Neural cell (in vitro differentiated cells): Measurements from ENCODE around the gene AATK. TPM values are rescaled to one million over a fixed set of nuclear protein-coding genes. Genes with fewer than 3 reads are reported as not detected.

Experiments
- H2AFZ ChIP-seq: fragments of 200-600, 300-800 bp; sonication (generic), shearing (Covaris generic); 2 replicates; pipeline ENCODE4 v1.6.0; 2014; ENCODE audit warnings: low read depth, mild to moderate bottlenecking, antibody characterized with exemption, low read length, moderate library complexity
- H3F3A ChIP-seq: fragments of 200-600 bp; shearing (Covaris generic); 2 replicates; pipeline ENCODE4 v1.6.1; 2016; ENCODE audit warnings: mild to moderate bottlenecking, moderate library complexity, mixed read lengths, antibody characterized with exemption, low read length; ENCODE audit not compliant: insufficient read depth, poor library complexity, severe bottlenecking
- H3K27ac ChIP-seq: fragments of 200-600, 300-800 bp; sonication (generic), shearing (Covaris generic); 2 replicates; pipeline ENCODE4 v1.5.1; 2014; ENCODE audit warnings: mild to moderate bottlenecking, low read length, moderate library complexity
- H3K27me3 ChIP-seq: fragments of 300-800, 200-600 bp; sonication (generic), shearing (Covaris generic); 2 replicates; pipeline ENCODE4 v1.6.0; 2014; ENCODE audit warnings: mild to moderate bottlenecking, low read depth, low read length, moderate library complexity; ENCODE audit not compliant: insufficient read depth
- H3K36me3 ChIP-seq: fragments of 300-800, 200-600 bp; sonication (generic), shearing (Covaris generic); 2 replicates; pipeline ENCODE4 v1.5.1; 2014; ENCODE audit warnings: mild to moderate bottlenecking, antibody characterized with exemption, low read length, moderate library complexity; ENCODE audit not compliant: insufficient read depth
- H3K4me2 ChIP-seq: fragments of 300-800, 200-600 bp; sonication (generic), shearing (Covaris generic); 2 replicates; pipeline ENCODE4 v1.6.0; 2014; ENCODE audit warnings: mild to moderate bottlenecking, low read length
- H3K4me3 ChIP-seq: fragments of 300-800, 200-600 bp; sonication (generic), shearing (Covaris generic); 2 replicates; pipeline ENCODE4 v1.5.1; 2014; ENCODE audit warnings: mild to moderate bottlenecking, low read length, moderate library complexity
- H3K79me2 ChIP-seq: fragments of 200-600 bp; shearing (Covaris generic); replicated peaks from 2 replicates; pipeline ENCODE4 v1.6.0; 2014; ENCODE audit warnings: mild to moderate bottlenecking, low read length, moderate library complexity; ENCODE audit not compliant: insufficient read depth
- H3K9ac ChIP-seq: fragments of 300-800, 200-600 bp; sonication (generic), shearing (Covaris generic); 2 replicates; pipeline ENCODE4 v1.6.1; 2016; ENCODE audit warnings: mild to moderate bottlenecking, low read length, mixed read lengths
- H3K9me2 ChIP-seq: fragments of 200-600 bp; shearing (Covaris generic); 2 replicates; pipeline ENCODE4 v1.6.1; 2016; ENCODE audit warnings: mild to moderate bottlenecking, low read length, mixed read lengths; ENCODE audit not compliant: insufficient read depth
- H3K9me3 ChIP-seq: fragments of 200-600, 300-800 bp; sonication (generic), shearing (Covaris generic); 2 replicates; pipeline ENCODE4 v1.6.1; 2016; ENCODE audit warnings: mild to moderate bottlenecking, mixed run types, low read length, moderate library complexity, mixed read lengths
- H4K20me1 ChIP-seq: fragments of 200-600 bp; shearing (Covaris generic); 2 replicates; pipeline ENCODE4 v1.6.1; 2016; ENCODE audit warnings: mild to moderate bottlenecking, mixed run types; ENCODE audit not compliant: insufficient read depth
- EP300 ChIP-seq: fragments of 450-650 bp; conservative IDR thresholded peaks from 2 replicates; pipeline ENCODE4 v1.6.1; 2014; ENCODE audit warnings: antibody characterized with exemption, mild to moderate bottlenecking, moderate library complexity; ENCODE audit not compliant: poor library complexity, severe bottlenecking
- EZH2 ChIP-seq: fragments of 200-600, 300-800 bp; shearing (Covaris generic), sonication (generic); IDR thresholded peaks from 2 replicates; pipeline ENCODE4 v1.6.1; 2014; ENCODE audit warnings: antibody characterized with exemption, low read length, borderline replicate concordance, mild to moderate bottlenecking; ENCODE audit not compliant: insufficient read depth, poor library complexity, severe bottlenecking
- MXI1 ChIP-seq: fragments of 450-650 bp; conservative IDR thresholded peaks from 2 replicates; pipeline ENCODE4 v1.6.1; 2014; ENCODE audit warnings: antibody characterized with exemption, mild to moderate bottlenecking; ENCODE audit not compliant: poor library complexity, severe bottlenecking
- POLR2AphosphoS5 ChIP-seq: IDR thresholded peaks from 2 replicates; pipeline ENCODE4 v1.6.1; 2012
- RAD21 ChIP-seq: fragments of 450-650 bp; conservative IDR thresholded peaks from 2 replicates; pipeline ENCODE4 v1.6.1; 2014; ENCODE audit warnings: antibody characterized with exemption, mild to moderate bottlenecking, moderate library complexity
- SMC3 ChIP-seq: fragments of 450-650 bp; conservative IDR thresholded peaks from 2 replicates; pipeline ENCODE4 v1.6.1; 2014; ENCODE audit warnings: antibody characterized with exemption, mild to moderate bottlenecking, moderate library complexity; ENCODE audit not compliant: poor library complexity
- TAF1 ChIP-seq: IDR thresholded peaks from 2 replicates; pipeline ENCODE4 v1.6.1; 2012; ENCODE audit warnings: low read depth
- polyA plus RNA-seq: library from polyadenylated mRNA; depleted of rRNA; stranded (reverse); fragments of >200 nt; gene quantifications from 2 replicates; pipeline ENCODE4 v1.2.3, GENCODE V29; 2014
- TF ChIP-seq, protein P1 (sequence below): IDR thresholded peaks from 2 replicates; pipeline ENCODE4 v1.6.1; 2012; ENCODE audit warnings: borderline replicate concordance
- TF ChIP-seq, protein P2 (sequence below): fragments of 450-650 bp; IDR thresholded peaks from 2 replicates; pipeline ENCODE4 v1.5.1; 2014; ENCODE audit warnings: antibody characterized with exemption, mild to moderate bottlenecking, moderate library complexity; ENCODE audit not compliant: poor library complexity, severe bottlenecking

AATK gene
- polyA plus RNA-seq, 1 donor from 2014 or later: 11.1 TPM

DNA sequence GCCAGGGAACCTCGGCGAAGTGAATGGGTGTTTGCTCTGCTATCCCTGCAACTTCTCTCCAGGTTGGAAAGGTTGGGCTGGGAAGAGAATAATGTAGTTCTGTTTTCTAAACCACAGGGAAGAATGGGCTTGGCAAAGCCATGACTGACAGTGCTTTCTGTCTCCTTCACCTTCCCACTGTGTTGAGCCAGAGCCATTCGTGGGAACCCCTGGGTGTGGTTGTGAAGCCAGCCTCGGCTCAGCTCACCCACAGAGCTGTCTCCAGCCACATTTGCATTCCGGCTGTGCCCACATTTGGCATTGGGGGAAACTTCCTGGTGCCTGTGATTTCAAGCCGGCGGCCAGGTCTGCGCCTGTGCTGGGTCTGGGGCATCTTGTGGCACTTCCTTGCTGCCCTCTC lies 91.1 kb downstream of the AATK start:
- Histone ChIP-seq H4K20me1 (no peaks in the 10 kb centered on the region), H3K9me3 (no peaks in the 10 kb centered on the region), H3K27ac (no peak overlapping the region), H2AFZ (no peak overlapping the region), H3K27me3 (no peaks in the 10 kb centered on the region), H3K79me2 (no peaks in the 10 kb centered on the region), H3K4me3 (no peak overlapping the region), H3F3A (no peaks in the 10 kb centered on the region), H3K9me2 (no peaks in the 10 kb centered on the region), H3K9ac (no peak overlapping the region), H3K4me2 (no peak overlapping the region), H3K36me3 (no peaks in the 10 kb centered on the region)
- TF ChIP-seq POLR2AphosphoS5: no peak
- TF ChIP-seq, protein P1, sequence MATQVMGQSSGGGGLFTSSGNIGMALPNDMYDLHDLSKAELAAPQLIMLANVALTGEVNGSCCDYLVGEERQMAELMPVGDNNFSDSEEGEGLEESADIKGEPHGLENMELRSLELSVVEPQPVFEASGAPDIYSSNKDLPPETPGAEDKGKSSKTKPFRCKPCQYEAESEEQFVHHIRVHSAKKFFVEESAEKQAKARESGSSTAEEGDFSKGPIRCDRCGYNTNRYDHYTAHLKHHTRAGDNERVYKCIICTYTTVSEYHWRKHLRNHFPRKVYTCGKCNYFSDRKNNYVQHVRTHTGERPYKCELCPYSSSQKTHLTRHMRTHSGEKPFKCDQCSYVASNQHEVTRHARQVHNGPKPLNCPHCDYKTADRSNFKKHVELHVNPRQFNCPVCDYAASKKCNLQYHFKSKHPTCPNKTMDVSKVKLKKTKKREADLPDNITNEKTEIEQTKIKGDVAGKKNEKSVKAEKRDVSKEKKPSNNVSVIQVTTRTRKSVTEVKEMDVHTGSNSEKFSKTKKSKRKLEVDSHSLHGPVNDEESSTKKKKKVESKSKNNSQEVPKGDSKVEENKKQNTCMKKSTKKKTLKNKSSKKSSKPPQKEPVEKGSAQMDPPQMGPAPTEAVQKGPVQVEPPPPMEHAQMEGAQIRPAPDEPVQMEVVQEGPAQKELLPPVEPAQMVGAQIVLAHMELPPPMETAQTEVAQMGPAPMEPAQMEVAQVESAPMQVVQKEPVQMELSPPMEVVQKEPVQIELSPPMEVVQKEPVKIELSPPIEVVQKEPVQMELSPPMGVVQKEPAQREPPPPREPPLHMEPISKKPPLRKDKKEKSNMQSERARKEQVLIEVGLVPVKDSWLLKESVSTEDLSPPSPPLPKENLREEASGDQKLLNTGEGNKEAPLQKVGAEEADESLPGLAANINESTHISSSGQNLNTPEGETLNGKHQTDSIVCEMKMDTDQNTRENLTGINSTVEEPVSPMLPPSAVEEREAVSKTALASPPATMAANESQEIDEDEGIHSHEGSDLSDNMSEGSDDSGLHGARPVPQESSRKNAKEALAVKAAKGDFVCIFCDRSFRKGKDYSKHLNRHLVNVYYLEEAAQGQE: no peak
- no peak for TF ChIP-seq EZH2
- no peak for TF ChIP-seq RAD21
- TF ChIP-seq EP300: no peak
- no peak for TF ChIP-seq SMC3
- TF ChIP-seq TAF1: no peak
- TF ChIP-seq, protein P2, sequence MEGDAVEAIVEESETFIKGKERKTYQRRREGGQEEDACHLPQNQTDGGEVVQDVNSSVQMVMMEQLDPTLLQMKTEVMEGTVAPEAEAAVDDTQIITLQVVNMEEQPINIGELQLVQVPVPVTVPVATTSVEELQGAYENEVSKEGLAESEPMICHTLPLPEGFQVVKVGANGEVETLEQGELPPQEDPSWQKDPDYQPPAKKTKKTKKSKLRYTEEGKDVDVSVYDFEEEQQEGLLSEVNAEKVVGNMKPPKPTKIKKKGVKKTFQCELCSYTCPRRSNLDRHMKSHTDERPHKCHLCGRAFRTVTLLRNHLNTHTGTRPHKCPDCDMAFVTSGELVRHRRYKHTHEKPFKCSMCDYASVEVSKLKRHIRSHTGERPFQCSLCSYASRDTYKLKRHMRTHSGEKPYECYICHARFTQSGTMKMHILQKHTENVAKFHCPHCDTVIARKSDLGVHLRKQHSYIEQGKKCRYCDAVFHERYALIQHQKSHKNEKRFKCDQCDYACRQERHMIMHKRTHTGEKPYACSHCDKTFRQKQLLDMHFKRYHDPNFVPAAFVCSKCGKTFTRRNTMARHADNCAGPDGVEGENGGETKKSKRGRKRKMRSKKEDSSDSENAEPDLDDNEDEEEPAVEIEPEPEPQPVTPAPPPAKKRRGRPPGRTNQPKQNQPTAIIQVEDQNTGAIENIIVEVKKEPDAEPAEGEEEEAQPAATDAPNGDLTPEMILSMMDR: no peak
- no peak for TF ChIP-seq MXI1

DNA sequence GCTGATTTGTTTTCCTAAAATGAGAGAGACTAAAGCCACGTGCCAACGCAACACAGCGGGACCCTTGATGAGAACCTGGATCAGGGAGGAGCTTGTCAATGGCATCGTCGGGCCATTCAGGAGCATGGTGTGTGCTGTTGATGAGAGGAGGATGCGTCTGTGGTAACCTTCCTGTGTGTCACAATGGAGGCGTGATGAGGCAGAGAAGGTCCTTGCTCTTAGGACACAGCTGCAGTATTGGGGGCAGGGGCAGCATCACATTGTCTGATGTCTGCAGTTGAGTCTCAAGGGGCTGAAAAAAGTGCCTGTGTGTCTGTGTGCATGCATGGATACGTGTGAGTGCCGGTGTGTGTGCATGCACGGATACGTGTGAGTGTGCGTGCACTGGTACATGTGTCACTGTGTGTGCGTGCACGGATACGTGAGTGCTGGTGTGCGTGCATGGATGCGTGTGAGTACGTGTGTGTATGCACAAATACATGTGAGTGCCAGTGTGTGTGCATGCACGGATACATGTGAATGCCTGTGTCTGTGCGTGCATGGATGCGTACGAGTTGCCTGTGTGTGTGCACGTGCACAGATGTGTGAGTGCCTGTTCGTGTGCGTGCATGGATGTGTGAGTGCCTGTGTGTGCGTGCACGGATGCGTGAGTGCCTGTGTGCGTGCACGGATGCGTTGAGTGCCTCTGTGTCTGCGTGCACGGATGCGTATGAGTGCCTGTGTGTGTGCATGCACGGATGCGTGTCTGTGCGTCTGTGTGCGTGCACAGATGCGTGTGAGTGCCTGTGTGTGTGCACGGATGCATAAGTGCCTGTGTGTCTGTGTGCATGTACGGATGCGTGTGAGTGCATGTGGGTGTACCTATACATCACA lies 91.8 kb downstream of the AATK start:
- H3K4me2 ChIP-seq: no peak overlapping the region
- H3K36me3 ChIP-seq: no peaks in the 10 kb centered on the region
- H2AFZ ChIP-seq: no peak overlapping the region
- no peak for TF ChIP-seq EP300
- no peak for TF ChIP-seq RAD21
- no peak for TF ChIP-seq MXI1
- TF ChIP-seq, protein P2: no peak
- no peak for TF ChIP-seq POLR2AphosphoS5
- TF ChIP-seq TAF1: no peak
- no peak for TF ChIP-seq SMC3
- no peaks in the 10 kb centered on the region for H3K79me2 ChIP-seq
- H3K27me3 ChIP-seq: no peaks in the 10 kb centered on the region
- no peak overlapping the region for H3K27ac ChIP-seq
- no peak overlapping the region for H3K4me3 ChIP-seq
- no peaks in the 10 kb centered on the region for H4K20me1 ChIP-seq
- no peaks in the 10 kb centered on the region for H3F3A ChIP-seq
- no peaks in the 10 kb centered on the region for H3K9me3 ChIP-seq
- H3K9me2 ChIP-seq: no peaks in the 10 kb centered on the region
- H3K9ac ChIP-seq: no peak overlapping the region
